NCI-H2107 (cell line): ENCODE results near the gene PBXIP1.
"Not testable (repeated sequence)": the region's sequence is repeated elsewhere in the genome, so short reads cannot be mapped to it uniquely, and the experiment has no call there.

ENCODE experiments used
- DNase-seq: peaks from one replicate; lab custom pipeline; 2025; lab: John Stamatoyannopoulos, UW

The PBXIP1 gene

DNA sequence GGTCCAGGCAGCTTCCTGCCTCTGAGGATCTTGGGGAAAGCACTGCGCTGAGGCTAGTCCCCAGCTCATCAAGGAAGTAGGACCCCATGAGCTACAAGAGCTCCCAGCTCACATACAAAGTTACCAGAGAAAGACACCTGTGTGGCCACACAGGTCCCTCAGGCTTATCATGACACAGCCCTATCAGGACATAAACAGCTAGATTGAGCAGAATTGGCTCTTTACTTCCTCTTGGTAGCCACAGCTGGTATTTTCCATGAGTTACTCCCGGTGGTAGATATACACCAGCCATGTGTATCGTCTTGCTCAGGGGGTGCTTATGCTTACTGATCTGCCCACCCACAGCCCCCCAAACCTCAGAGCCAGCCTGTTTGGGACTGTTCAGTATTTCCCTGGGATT lies 38.7 kb upstream of the PBXIP1 start:
- no peak for DNase-seq

GRCh38 chr1:154994269-154994587 lies 38.3 kb upstream of the PBXIP1 start:
- DNase-seq, result no peak

DNA sequence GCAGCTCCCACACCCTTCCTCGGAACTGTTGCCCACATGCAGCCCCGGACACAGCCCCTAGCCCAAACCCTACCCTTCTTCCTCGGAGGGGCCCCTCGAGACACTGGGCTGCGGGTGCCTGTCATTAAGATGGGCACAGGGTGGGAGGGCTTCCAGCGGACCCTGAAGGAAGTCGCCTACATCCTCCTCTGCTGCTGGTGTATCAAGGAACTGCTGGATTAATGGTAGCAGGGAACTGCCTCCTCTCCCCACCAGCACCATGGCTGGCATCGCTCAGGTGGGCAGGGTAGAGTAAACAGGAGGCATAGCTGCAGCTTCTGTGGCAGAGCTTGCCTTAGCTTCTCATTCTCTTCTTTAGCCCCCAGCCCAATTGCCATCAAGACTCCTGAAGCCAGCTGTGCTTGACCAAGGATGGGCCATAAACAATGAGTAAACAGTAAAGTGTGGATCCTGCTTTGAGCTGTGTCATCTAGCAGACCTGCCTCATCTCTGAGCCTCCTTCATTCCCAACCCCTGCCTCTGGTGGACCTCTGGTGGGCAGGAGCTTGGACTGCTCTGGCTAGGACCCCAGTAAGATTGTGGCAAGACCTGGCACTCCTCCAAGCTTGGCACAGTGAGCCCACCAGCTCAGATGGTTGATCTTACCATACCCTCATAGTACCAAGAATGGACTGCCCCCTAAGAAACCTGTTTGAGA lies 37.8 kb upstream of the PBXIP1 start, which contains the start of gene LENEP:
Gene LENEP (plus strand): TSS at position 15 of the 697 bp plus-strand sequence. CDS start 22 bp downstream, at position 37.
- no peak for DNase-seq

GRCh38 chr1:154992721-154993571 lies 37.0 kb upstream of the PBXIP1 start:
- no peak for DNase-seq

- no peak for DNase-seq
Measured at GRCh38 chr1:154990276-154990675, 34.4 kb upstream of the PBXIP1 start.

- no peak for DNase-seq
Measured at GRCh38 chr1:154989195-154989860, 33.4 kb upstream of the PBXIP1 start.

GRCh38 chr1:154988058-154988954 lies 32.4 kb upstream of the PBXIP1 start:
- no peak for DNase-seq

DNA sequence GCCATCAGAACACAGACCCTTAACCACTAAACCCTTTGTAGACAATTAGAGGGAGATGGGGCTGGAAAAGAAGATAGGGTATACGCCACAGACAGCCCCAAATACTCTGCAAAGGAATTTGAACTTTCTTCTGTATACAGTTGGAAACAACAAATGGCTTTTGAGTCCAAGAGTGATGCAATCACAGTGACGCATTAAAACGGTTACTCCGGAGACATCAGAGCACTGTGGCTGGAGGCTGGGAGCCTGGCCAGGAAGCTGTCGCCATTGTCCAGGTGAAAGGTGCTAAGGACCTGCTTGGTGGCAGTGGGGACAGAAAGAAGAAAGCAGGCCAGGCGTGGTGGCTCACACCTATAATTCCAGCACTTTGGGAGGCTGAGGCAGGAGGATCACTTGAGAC lies 31.4 kb upstream of the PBXIP1 start:
- DNase-seq, result no peak

DNA sequence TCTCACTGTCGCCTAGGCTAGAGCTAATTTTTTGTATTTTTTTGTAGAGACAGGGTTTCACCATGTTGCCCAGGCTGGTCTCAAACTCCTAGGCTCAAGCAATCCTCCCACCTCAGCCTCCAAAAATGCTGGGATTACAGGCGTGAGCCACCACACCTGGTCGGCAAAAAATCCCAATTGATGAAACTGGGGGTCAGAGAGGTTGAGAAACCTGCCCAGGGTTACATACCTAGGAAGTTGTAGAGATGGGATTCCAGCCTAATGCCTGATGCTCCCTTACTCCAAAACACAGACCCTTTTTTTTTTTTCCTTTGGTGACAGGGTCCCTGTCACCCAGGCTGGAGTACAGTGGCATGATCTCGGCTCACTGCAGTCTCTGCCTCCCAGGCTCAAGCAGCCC lies 30.8 kb upstream of the PBXIP1 start:
- not testable (repeated sequence) for DNase-seq

DNA sequence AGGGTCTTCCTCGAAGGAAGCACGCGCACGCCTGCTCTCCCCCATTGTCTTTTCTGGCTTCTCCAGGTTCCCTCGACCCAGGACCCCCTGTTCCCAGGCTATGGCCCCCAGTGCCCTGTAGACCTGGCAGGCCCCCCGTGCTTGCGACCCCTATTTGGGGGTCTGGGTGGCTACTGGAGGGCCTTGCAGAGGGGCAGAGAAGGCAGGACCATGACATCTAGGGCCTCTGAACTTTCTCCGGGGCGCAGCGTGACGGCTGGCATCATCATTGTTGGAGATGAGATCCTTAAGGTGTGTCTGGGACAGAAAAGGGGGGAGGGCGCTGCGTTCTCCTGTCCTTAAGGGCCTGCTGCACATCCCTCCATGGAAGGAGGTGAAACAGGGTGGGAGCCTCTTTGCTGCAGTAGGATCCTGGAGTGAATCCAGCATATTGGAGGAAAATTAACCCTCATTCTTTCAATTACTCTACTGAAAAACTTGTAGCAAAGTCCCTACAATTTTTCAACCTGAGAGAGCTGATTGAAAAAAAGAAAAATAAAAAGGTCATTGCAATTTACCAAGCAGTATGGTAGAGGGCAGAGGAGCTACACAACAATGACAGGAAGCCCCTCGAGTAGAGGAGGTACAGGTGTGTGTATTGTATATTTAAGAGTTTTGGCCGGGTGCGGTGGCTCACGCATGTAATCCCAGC lies 28.0 kb upstream of the PBXIP1 start:
- DNase-seq, result no peak

DNA sequence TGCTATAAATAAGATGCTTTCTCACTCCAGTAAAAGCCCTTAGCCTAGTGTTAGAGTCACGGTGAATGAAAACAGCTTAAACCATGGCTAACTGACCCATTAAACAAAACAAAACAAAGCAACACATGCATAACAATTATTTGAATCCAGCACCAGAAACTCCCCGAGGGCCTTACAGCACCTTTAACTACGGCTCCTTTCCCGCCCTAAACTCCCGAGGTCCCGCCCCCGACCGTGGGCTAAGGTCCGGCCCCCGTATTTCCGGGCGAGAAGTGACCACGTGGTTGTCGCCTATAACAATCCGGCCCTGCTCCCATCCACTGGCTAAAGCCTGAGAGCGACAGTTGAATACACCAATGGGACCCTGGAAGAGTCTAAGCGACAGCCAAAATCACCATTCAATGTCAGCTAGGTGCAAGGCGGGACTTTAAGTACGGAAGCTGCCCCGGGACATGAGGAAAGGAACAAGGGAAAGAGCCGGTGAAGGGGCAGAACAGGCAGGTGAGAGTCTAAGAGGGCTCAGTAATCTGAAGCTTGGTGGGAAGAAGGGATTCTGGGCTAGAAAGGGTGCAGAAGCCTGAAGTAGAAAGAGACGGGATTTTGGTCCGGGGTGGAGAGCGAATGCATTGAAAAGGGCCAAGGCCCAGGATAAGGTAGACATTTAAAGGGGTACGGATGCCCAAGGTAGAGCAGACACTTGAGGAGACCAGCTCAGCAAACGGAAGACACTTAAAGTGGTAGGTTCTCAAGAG lies 27.2 kb upstream of the PBXIP1 start, which contains the start of gene FLAD1:
Gene FLAD1 (plus strand): TSS at position 448 of the 752 bp plus-strand sequence. CDS start 351 bp downstream, outside the sequence.
- DNase-seq, result peak; percentile 99

DNA sequence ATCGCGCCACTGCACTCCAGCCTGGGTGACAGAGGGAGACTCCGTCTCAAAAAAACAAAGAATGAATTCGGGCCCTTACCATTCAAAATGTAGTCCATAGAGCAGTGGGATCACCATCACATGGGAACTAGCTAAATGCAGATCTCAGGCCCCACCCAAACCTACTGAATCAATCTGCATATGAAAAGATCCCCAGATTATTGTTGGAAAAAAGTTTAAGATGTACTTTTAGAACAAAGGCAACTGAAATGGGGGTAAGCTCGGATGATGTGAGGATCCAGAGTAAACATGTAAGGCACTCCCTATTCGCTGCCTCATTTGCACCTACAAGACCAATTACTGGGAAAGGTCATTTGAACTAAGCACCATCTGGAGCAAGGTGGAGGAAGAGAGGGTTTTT lies 26.4 kb upstream of the PBXIP1 start:
- DNase-seq, result no peak

- DNase-seq, result no peak
Measured at GRCh38 chr1:154978360-154978759, 22.5 kb upstream of the PBXIP1 start.

DNA sequence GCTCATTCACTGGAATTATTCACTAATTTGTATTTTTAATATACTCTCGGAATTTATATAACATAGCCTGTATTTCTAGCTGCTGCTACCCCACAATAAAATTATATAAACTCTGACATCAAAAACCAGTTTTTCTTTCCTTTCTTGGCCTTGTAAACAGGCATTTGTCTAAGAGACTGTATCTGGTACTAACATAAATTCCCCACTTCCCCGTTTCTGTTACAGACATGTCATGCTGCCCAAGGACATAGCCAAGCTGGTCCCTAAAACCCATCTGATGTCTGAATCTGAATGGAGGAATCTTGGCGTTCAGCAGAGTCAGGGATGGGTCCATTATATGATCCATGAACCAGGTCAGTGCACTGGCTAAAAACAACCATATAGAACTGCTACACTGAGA lies 21.9 kb upstream of the PBXIP1 start:
- not testable (repeated sequence) for DNase-seq

- DNase-seq, result no peak
Measured at GRCh38 chr1:154975409-154976059, 19.6 kb upstream of the PBXIP1 start.

DNA sequence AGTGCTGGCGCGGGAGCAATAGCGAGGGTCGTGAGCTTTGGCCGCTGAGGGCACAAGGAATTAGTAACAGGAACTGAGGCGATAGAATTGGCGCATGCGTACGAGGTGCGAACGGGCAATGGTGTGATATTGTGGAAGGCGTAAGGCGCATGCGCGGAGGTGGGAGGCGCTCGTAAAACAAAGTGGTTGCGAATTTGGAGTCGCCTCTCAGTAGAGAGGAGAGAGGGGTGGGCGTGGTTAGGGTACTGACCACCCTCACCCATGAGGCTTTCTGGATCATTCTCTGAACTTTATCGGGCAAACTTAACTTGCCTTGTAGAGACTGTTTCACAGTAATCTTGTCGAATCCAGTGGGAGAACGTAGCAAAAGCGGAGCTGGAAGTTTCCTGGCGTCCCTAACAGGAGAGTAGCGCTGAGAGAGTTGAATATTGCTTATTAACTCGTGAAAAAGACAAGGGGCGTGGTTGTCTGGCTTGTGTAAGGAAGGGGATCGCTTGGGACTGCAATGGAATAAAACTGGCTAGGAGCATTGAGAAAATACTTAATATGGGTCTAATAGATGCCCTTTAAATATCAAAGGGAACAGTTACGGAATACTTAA lies 19.0 kb upstream of the PBXIP1 start:
- DNase-seq, result peak; percentile 96

DNA sequence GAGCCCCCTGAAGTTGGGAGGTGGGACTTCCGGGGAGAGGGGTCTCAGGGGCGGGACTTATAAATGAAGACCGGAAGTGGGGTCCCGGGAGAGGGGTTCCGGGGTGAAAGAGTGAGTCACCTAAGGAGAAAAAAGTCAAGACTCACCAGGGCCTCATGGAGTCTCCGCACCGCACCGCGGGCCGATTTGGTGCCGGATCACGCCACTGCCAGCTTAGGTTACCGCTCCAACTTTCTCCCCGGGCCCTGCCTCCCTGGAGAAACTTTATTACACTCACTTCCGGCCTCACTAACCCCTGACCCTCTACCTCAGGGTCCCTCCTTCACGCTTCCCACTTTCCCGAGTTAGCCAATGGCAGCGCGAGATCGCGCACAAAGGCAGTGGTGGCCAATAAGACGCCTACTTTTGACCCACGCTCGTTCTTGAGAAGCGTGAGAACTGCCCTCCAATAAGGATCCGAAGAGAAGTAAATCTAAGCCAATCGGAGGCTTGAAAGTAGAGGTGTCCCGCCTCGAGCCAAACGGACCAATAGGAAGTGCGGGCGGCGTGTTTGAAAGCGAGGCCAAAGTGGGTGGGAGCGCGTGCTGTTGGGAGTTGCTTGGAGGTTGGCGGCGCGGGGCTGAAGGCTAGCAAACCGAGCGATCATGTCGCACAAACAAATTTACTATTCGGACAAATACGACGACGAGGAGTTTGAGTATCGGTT lies 18.4 kb upstream of the PBXIP1 start, which contains the start of gene CKS1B:
Gene CKS1B (plus strand): TSS at position 580 of the 706 bp plus-strand sequence. CDS start 65 bp downstream, at position 645.
- peak; percentile 99 for DNase-seq

GRCh38 chr1:154973344-154974101 lies 17.6 kb upstream of the PBXIP1 start:
- DNase-seq, result peak; percentile 80
